GM12878 (cell line): ENCODE measurements around the gene BTBD1.

Experiments used
- CEBPB ChIP-seq, 2 experiments: fragments of 150-350 bp in 1 of 2; IDR thresholded peaks; 2 replicates each; pipeline ENCODE4 v1.6.1; 2012 to 2014; ENCODE audit warnings: low read depth in 2 of 2, low read length in 2 of 2, borderline replicate concordance in 1 of 2, inconsistent platforms in 1 of 2
- EGR1 ChIP-seq, 2 experiments: IDR thresholded peaks; 1 replicate in 1 of 2; 2 replicates in 1 of 2; pipeline ENCODE4 v1.6.1; 2011 to 2012; ENCODE audit warnings: low read depth in 2 of 2, low read length in 2 of 2, borderline replicate concordance in 1 of 2, mild to moderate bottlenecking in 1 of 2, moderate library complexity in 1 of 2
- JUNB ChIP-seq: IDR thresholded peaks from 2 replicates; pipeline ENCODE4 v1.6.1; 2016; ENCODE audit warnings: antibody characterized with exemption, mild to moderate bottlenecking
- NFYA ChIP-seq: IDR thresholded peaks from 2 replicates; pipeline ENCODE4 v1.6.1; 2011; ENCODE audit warnings: low read depth, mild to moderate bottlenecking, low read length, improper control_type of control experiment, borderline replicate concordance
- NFYB ChIP-seq: IDR thresholded peaks from 2 replicates; pipeline ENCODE4 v1.6.1; 2011; ENCODE audit warnings: low read depth, mild to moderate bottlenecking, low read length, improper control_type of control experiment, moderate library complexity; ENCODE audit not compliant: insufficient read depth
- RCOR1 ChIP-seq: conservative IDR thresholded peaks from 2 replicates; pipeline ENCODE4 v1.6.1; 2012; ENCODE audit warnings: low read depth, low read length, improper control_type of control experiment
- TCF7 ChIP-seq: IDR thresholded peaks from 2 replicates; pipeline ENCODE4 v1.6.1; 2014; ENCODE audit warnings: antibody characterized with exemption, borderline replicate concordance
- TF ChIP-seq, protein P1 (sequence below): IDR thresholded peaks from 2 replicates; pipeline ENCODE4 v1.6.1; 2012; ENCODE audit warnings: low read depth, low read length, improper control_type of control experiment
- TF ChIP-seq, protein P2 (sequence below), 3 experiments: IDR thresholded peaks in 2 of 3; conservative IDR thresholded peaks in 1 of 3; 2 replicates each; pipeline ENCODE4 v1.5.1; 2011; ENCODE audit warnings: low read depth in 3 of 3, low read length in 3 of 3, mild to moderate bottlenecking in 3 of 3, control low read depth in 2 of 3, moderate library complexity in 2 of 3, inconsistent platforms in 1 of 3, mixed read lengths in 1 of 3; ENCODE audit not compliant: control insufficient read depth in 2 of 3, insufficient read depth in 1 of 3; ENCODE audit errors: extremely low read depth in 1 of 3

DNA sequence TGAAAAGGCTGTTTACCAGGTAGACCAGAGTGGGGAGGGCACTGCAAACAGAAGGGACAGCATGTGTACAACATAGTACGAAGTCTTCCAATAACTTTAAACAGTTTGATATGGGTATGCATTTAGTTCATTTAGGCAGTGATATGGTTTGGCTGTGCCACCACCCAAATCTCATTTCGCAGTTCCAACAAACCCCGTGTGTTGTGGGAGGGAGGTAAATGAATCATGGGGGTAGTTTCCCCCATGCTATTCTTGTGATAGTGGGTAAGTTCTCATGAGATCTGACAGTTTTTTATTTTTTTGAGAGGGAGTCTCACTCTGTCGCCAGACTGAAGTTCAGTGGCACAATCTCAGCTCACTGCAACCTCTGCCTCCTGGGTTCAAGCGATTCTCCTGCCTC, 88.6 kb downstream of the BTBD1 start:
- TF ChIP-seq, protein P1, sequence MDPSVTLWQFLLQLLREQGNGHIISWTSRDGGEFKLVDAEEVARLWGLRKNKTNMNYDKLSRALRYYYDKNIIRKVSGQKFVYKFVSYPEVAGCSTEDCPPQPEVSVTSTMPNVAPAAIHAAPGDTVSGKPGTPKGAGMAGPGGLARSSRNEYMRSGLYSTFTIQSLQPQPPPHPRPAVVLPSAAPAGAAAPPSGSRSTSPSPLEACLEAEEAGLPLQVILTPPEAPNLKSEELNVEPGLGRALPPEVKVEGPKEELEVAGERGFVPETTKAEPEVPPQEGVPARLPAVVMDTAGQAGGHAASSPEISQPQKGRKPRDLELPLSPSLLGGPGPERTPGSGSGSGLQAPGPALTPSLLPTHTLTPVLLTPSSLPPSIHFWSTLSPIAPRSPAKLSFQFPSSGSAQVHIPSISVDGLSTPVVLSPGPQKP: no peak
- TF ChIP-seq TCF7: no peak
- no peak for TF ChIP-seq CEBPB (IDR thresholded peaks at IDR 0.05; ENCODE audit: borderline replicate concordance in 1 of 2, low read depth in 2 of 2, low read length in 2 of 2)
- TF ChIP-seq RCOR1: no peak
- TF ChIP-seq NFYB: no peak
- TF ChIP-seq JUNB: no peak
- no peak for TF ChIP-seq NFYA
- TF ChIP-seq EGR1 (IDR thresholded peaks at IDR 0.05; ENCODE audit: borderline replicate concordance in 1 of 2, low read depth in 2 of 2, low read length in 2 of 2): no peak
- TF ChIP-seq, protein P2, sequence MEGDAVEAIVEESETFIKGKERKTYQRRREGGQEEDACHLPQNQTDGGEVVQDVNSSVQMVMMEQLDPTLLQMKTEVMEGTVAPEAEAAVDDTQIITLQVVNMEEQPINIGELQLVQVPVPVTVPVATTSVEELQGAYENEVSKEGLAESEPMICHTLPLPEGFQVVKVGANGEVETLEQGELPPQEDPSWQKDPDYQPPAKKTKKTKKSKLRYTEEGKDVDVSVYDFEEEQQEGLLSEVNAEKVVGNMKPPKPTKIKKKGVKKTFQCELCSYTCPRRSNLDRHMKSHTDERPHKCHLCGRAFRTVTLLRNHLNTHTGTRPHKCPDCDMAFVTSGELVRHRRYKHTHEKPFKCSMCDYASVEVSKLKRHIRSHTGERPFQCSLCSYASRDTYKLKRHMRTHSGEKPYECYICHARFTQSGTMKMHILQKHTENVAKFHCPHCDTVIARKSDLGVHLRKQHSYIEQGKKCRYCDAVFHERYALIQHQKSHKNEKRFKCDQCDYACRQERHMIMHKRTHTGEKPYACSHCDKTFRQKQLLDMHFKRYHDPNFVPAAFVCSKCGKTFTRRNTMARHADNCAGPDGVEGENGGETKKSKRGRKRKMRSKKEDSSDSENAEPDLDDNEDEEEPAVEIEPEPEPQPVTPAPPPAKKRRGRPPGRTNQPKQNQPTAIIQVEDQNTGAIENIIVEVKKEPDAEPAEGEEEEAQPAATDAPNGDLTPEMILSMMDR (IDR thresholded peaks at IDR 0.05 in 2 of 3, conservative IDR thresholded peaks at IDR 0.05 in 1 of 3; ENCODE audit: control insufficient read depth in 2 of 3, extremely low read depth in 1 of 3, insufficient read depth in 1 of 3, low read depth in 3 of 3, low read length in 3 of 3): no peak
